Measurements from ENCODE around the gene TSPEAR. TPM values are rescaled to one million over a fixed set of nuclear protein-coding genes. Genes with fewer than 3 reads are reported as not detected.

TSPEAR gene
- total RNA-seq, 1 experiment from 2014 or later = not detected

- peaks cover 4% of the 10 kb centered on the region for H3K9me3 Mint-ChIP-seq (ENCODE audit: unreplicated experiment)
- no peaks in the 10 kb centered on the region for H3K36me3 Mint-ChIP-seq (ENCODE audit: insufficient read depth, unreplicated experiment)
- TF ChIP-seq CTCF (IDR thresholded peaks at IDR 0.05; ENCODE audit: unreplicated experiment) = no peak
- no peak overlapping the region for H3K27ac Mint-ChIP-seq (ENCODE audit: low read depth, unreplicated experiment)
- DNase-seq (ENCODE audit: unreplicated experiment) = no peak
- POLR2A ChIA-PET = no interaction called here
- intact Hi-C loops (cut with micrococcal nuclease) = no loop called here
- H3K27me3 Mint-ChIP-seq (ENCODE audit: insufficient read depth, unreplicated experiment) = peaks cover 6% of the 10 kb centered on the region
- CTCF ChIA-PET = no interaction called here
- no peaks in the 10 kb centered on the region for H3K4me1 Mint-ChIP-seq (ENCODE audit: insufficient read depth, unreplicated experiment)
- BruUV-seq (replicated peaks) = no TSS peak
- H3K4me3 Mint-ChIP-seq (ENCODE audit: unreplicated experiment) = no peak overlapping the region
These were observed 252.2 kb downstream of the TSPEAR start for GRCh38 chr21:44458971-44459711.

GRCh38 chr21:44456915-44457736 lies 254.2 kb downstream of the TSPEAR start:
- no peaks in the 10 kb centered on the region for H3K4me1 Mint-ChIP-seq (ENCODE audit: insufficient read depth, unreplicated experiment)
- intact Hi-C loops (cut with micrococcal nuclease) = no loop called here
- DNase-seq (ENCODE audit: unreplicated experiment) = no peak
- H3K27me3 Mint-ChIP-seq (ENCODE audit: insufficient read depth, unreplicated experiment) = peaks cover 21% of the 10 kb centered on the region
- H3K36me3 Mint-ChIP-seq (ENCODE audit: insufficient read depth, unreplicated experiment) = no peaks in the 10 kb centered on the region
- H3K4me3 Mint-ChIP-seq (ENCODE audit: unreplicated experiment) = no peak overlapping the region
- no peak overlapping the region for H3K27ac Mint-ChIP-seq (ENCODE audit: low read depth, unreplicated experiment)
- ChIA-PET POLR2A (no interaction called here), CTCF (no interaction called here)
- TF ChIP-seq CTCF (IDR thresholded peaks at IDR 0.05; ENCODE audit: unreplicated experiment) = no peak
- BruUV-seq (replicated peaks) = no TSS peak
- peaks cover 18% of the 10 kb centered on the region for H3K9me3 Mint-ChIP-seq (ENCODE audit: unreplicated experiment)

GRCh38 chr21:44456214-44456914 lies 255.0 kb downstream of the TSPEAR start:
- Mint-ChIP-seq H3K27me3 (ENCODE audit: insufficient read depth, unreplicated experiment) (peaks cover 29% of the 10 kb centered on the region), H3K27ac (ENCODE audit: low read depth, unreplicated experiment) (no peak overlapping the region), H3K4me1 (ENCODE audit: insufficient read depth, unreplicated experiment) (no peaks in the 10 kb centered on the region), H3K4me3 (ENCODE audit: unreplicated experiment) (no peak overlapping the region), H3K9me3 (ENCODE audit: unreplicated experiment) (peaks cover 20% of the 10 kb centered on the region), H3K36me3 (ENCODE audit: insufficient read depth, unreplicated experiment) (no peaks in the 10 kb centered on the region)
- no peak for DNase-seq (ENCODE audit: unreplicated experiment)
- intact Hi-C loops (cut with micrococcal nuclease) = no loop called here
- no peak for TF ChIP-seq CTCF (IDR thresholded peaks at IDR 0.05; ENCODE audit: unreplicated experiment)
- ChIA-PET CTCF (no interaction called here), POLR2A (no interaction called here)
- BruUV-seq (replicated peaks) = no TSS peak

GRCh38 chr21:44455524-44456213 lies 255.7 kb downstream of the TSPEAR start:
- H3K27ac Mint-ChIP-seq (ENCODE audit: low read depth, unreplicated experiment) = no peak overlapping the region
- H3K4me1 Mint-ChIP-seq (ENCODE audit: insufficient read depth, unreplicated experiment) = no peaks in the 10 kb centered on the region
- BruUV-seq (replicated peaks) = no TSS peak
- no peak overlapping the region for H3K4me3 Mint-ChIP-seq (ENCODE audit: unreplicated experiment)
- H3K9me3 Mint-ChIP-seq (ENCODE audit: unreplicated experiment) = peaks cover 20% of the 10 kb centered on the region
- no peak for TF ChIP-seq CTCF (IDR thresholded peaks at IDR 0.05; ENCODE audit: unreplicated experiment)
- CTCF ChIA-PET = no interaction called here
- no peaks in the 10 kb centered on the region for H3K36me3 Mint-ChIP-seq (ENCODE audit: insufficient read depth, unreplicated experiment)
- intact Hi-C loops (cut with micrococcal nuclease) = no loop called here
- peaks cover 36% of the 10 kb centered on the region for H3K27me3 Mint-ChIP-seq (ENCODE audit: insufficient read depth, unreplicated experiment)
- no peak for DNase-seq (ENCODE audit: unreplicated experiment)
- POLR2A ChIA-PET = no interaction called here
